Neural progenitor cell (in vitro differentiated cells): Measurements from ENCODE around the gene PRSS38.

Experiments used
- CTCF ChIP-seq: fragments of 200-600 bp; sonication (generic); IDR thresholded peaks from 2 replicates; pipeline ENCODE4 v1.5.1; 2017; ENCODE audit warnings: antibody characterized with exemption, mild to moderate bottlenecking
- EZH2 ChIP-seq: fragments of 200-600 bp; sonication (generic); IDR thresholded peaks from 2 replicates; pipeline ENCODE4 v1.6.1; 2017; ENCODE audit warnings: antibody characterized with exemption, mild to moderate bottlenecking, moderate library complexity
- EZH2phosphoT487 ChIP-seq: fragments of 200-600 bp; sonication (generic); IDR thresholded peaks from 2 replicates; pipeline ENCODE4 v1.6.1; 2017; ENCODE audit warnings: antibody characterized with exemption

- TF ChIP-seq CTCF = no peak
- TF ChIP-seq EZH2phosphoT487 = no peak
- TF ChIP-seq EZH2 = no peak
Observed at GRCh38 chr1:227778401-227778947, 37.0 kb upstream of the PRSS38 start.
